Adrenal gland (tissue), 12 donors: Measurements from ENCODE around the gene LZTFL1. TPM values are rescaled to one million over a fixed set of nuclear protein-coding genes. Genes with fewer than 3 reads are reported as not detected.

ENCODE experiments used
- DNase-seq, 7 donors: peaks; one replicate each; pipeline ENCODE4 v3.0.0-alpha.2; 2019 to 2020
- H3K27ac ChIP-seq, 5 donors: fragments of 200-600 bp; sonication (generic) in 4 of 5; 1 replicate in 3 of 5; 2 replicates in 2 of 5; pipeline versions ENCODE4 v1.5.1 to v1.8.0; 2016 to 2020; ENCODE audit warnings: mild to moderate bottlenecking in 1 of 5
- H3K27me3 ChIP-seq: fragments of 200-600 bp; 2 replicates; pipeline ENCODE4 v1.8.0; 2021
- H3K36me3 ChIP-seq, 2 donors: fragments of 200-600 bp; replicated peaks in 1 of 2; 1 replicate in 1 of 2; 2 replicates in 1 of 2; pipeline versions ENCODE4 v1.5.1 to v1.8.0; 2018 to 2022
- H3K4me1 ChIP-seq, 2 donors: fragments of 200-600 bp; replicated peaks in 1 of 2; 1 replicate in 1 of 2; 2 replicates in 1 of 2; pipeline versions ENCODE4 v1.5.1 to v1.8.0; 2018 to 2021
- H3K4me3 ChIP-seq, 4 donors: fragments of 200-600 bp; sonication (generic) in 3 of 4; one replicate each; pipeline ENCODE4 v1.5.1; 2016 to 2018
- H3K9me3 ChIP-seq, 3 donors: fragments of 200-600 bp; sonication (generic) in 1 of 3; replicated peaks in 1 of 3; 1 replicate in 2 of 3; 2 replicates in 1 of 3; pipeline versions ENCODE4 v1.5.1 to v1.8.0; 2016 to 2021
- CTCF ChIP-seq, 6 experiments: fragments of 450-650 bp in 4 of 6; fragments of 200-600 bp in 2 of 6; sonication (generic) in 1 of 6; IDR thresholded peaks; 1 replicate in 5 of 6; 2 replicates in 1 of 6; pipeline versions ENCODE4 v1.5.1 to v1.8.0; 2016 to 2021; ENCODE audit warnings: antibody characterized with exemption in 6 of 6, mild to moderate bottlenecking in 2 of 6, moderate library complexity in 1 of 6
- POLR2A ChIP-seq, 2 donors: fragments of 450-650 bp; IDR thresholded peaks; one replicate each; pipeline ENCODE4 v1.6.1; 2017; ENCODE audit warnings: antibody characterized with exemption in 2 of 2, mild to moderate bottlenecking in 2 of 2, moderate library complexity in 1 of 2
- WGBS, 4 donors: extraction: QIAGEN DNeasy Blood & Tissue Kit in 2 of 4; methylation state at CpG; one replicate each; pipeline versions ENCODE4 v1.1.5 to v1.1.7; 2013 to 2017; 5-methylcytosine and 5-hydroxymethylcytosine counted together
- intact Hi-C, 2 donors: fragments of 100-400 bp; cut with DNase I; formaldehyde crosslinking; loops; one replicate each; pipeline versions ENCODE4 v1.14.1 to v1.15.0; 2022 to 2023
- polyA plus RNA-seq, 3 donors: library from polyadenylated mRNA; stranded (reverse); fragments of 200-250 nt in 2 of 3; fragments of 350-450 nt in 1 of 3; fragmentation: Illumina TruSeq in 1 of 3; extraction: RNeasy Lipid Tissue Mini Kit (QIAGEN cat#74804) in 1 of 3; gene quantifications; one replicate each; pipeline ENCODE4 v1.2.3, GENCODE V29; 2013 to 2014
- total RNA-seq, 9 donors: library from RNA; depleted of rRNA in 4 of 9; stranded (reverse); fragments of >200 nt in 4 of 9; fragments of 120-200 nt in 1 of 9; fragmentation: NEBNext Ultra II Directional in 1 of 9; extraction: Animal tissue kit (Norgen Biotek cat#: 25700) in 1 of 9; gene quantifications; one replicate each; pipeline versions ENCODE4 v1.1.0 to v1.2.4, GENCODE V29; 2013 to 2023
- donor health status: healthy with polysubstance abuse.
- donor health status: Bipolar disorder and iron deficiency.
- donor health status: DM: yes; HTN: yes; CAD: no.
- donor health status: DM: no; HTN: no; CAD: no.
- donor health status: DM: no; HTN: no; CAD: no.
- donor health status: DM: yes; HTN: yes; CAD: no.

LZTFL1 gene
- total and polyA plus RNA-seq, 12 donors, result 3.9 to 36.3 (median 19.6) TPM

- 73 to 83% (median 78%) methylated on average over 3 to 5 of the region's 5 CpGs for WGBS, 4 donors
- H3K4me1 ChIP-seq, result no peaks in the 10 kb centered on the region
- no peak overlapping the region for H3K4me3 ChIP-seq
- peak in 1 of 7 donors; percentile 10 for DNase-seq
- H3K27me3 ChIP-seq, result no peaks in the 10 kb centered on the region
- no peaks in the 10 kb centered on the region for H3K9me3 ChIP-seq
- TF ChIP-seq POLR2A (IDR thresholded peaks at IDR 0.05) (no peak), CTCF (IDR thresholded peaks at IDR 0.05) (no peak)
- intact Hi-C loops, result no loop called here
- no peaks in the 10 kb centered on the region for H3K36me3 ChIP-seq
- no peak overlapping the region for H3K27ac ChIP-seq
These were observed 60.6 kb downstream of the LZTFL1 start for GRCh38 chr3:45781271-45781670.

GRCh38 chr3:45779746-45780735 lies 61.9 kb downstream of the LZTFL1 start:
- no peak overlapping the region for H3K27ac ChIP-seq
- H3K4me3 ChIP-seq, result no peak overlapping the region
- no peaks in the 10 kb centered on the region for H3K36me3 ChIP-seq
- H3K27me3 ChIP-seq, result no peaks in the 10 kb centered on the region
- TF ChIP-seq CTCF (IDR thresholded peaks at IDR 0.05) (no peak), POLR2A (IDR thresholded peaks at IDR 0.05) (no peak)
- H3K4me1 ChIP-seq, result no peaks in the 10 kb centered on the region
- 88 to 90% (median 88%) methylated on average over 26 to 35 of the region's 35 CpGs for WGBS, 4 donors
- peak in 1 of 7 donors; percentile 11 for DNase-seq
- intact Hi-C loops, result no loop called here
- H3K9me3 ChIP-seq, result no peaks in the 10 kb centered on the region

DNA sequence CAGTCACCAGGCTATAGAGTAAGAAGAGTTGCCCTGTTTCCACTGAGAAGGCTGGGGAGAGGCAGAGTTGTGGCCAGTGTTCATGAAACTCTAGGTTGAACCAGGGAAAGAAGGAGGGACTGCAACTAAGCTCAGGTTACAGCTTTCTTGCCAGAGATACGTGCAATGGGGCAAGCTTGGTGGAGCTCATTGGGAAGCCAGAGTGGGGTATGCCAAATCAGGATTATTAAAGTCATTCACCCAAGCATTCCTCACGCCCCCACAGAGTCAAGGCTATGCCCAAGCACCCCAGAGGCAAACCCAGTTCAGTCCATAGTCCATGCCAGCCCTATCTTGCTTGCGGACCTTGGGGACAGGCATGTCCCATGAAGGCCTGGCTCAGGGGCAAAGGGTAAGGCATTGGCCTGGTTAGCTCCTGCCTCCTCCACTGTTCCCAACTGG lies 63.1 kb downstream of the LZTFL1 start:
- intact Hi-C loops, result no loop called here
- TF ChIP-seq CTCF (IDR thresholded peaks at IDR 0.05), result no peak
- no peak for TF ChIP-seq POLR2A (IDR thresholded peaks at IDR 0.05)
- Histone ChIP-seq H3K4me3 (no peak overlapping the region), H3K9me3 (no peaks in the 10 kb centered on the region), H3K27me3 (no peaks in the 10 kb centered on the region), H3K36me3 (no peaks in the 10 kb centered on the region), H3K4me1 (no peaks in the 10 kb centered on the region), H3K27ac (no peak overlapping the region)
- peak in 1 of 7 donors; percentile 3 for DNase-seq
- 74 to 91% (median 85%) methylated on average over 2 to 3 of the region's 3 CpGs for WGBS, 4 donors

- intact Hi-C loops, result no loop called here
- 69 to 96% (median 90%) methylated on average over 9 to 11 of the region's 11 CpGs for WGBS, 4 donors
These were observed 64.1 kb downstream of the LZTFL1 start for GRCh38 chr3:45777746-45778386.

More at GRCh38 chr3:45777746-45778386, 64.1 kb downstream of the LZTFL1 start:
- no peaks in the 10 kb centered on the region for H3K4me1 ChIP-seq
- TF ChIP-seq CTCF (IDR thresholded peaks at IDR 0.05) (no peak), POLR2A (IDR thresholded peaks at IDR 0.05) (no peak)
- no peak overlapping the region for H3K4me3 ChIP-seq
- H3K9me3 ChIP-seq, result no peaks in the 10 kb centered on the region
- peak in 1 of 7 donors; percentile 7 for DNase-seq
- H3K27ac ChIP-seq, result no peak overlapping the region
- H3K36me3 ChIP-seq, result no peaks in the 10 kb centered on the region
- H3K27me3 ChIP-seq, result no peaks in the 10 kb centered on the region
